ENCODE measurements around the gene SLC6A1. TPM values are rescaled to one million over a fixed set of nuclear protein-coding genes. Genes with fewer than 3 reads are reported as not detected.

Gene SLC6A1
- total RNA-seq, 1 experiment from 2014 or later: not detected

- no peaks in the 10 kb centered on the region for H3K27me3 Mint-ChIP-seq (ENCODE audit: insufficient read depth, unreplicated experiment)
- intact Hi-C loops (cut with micrococcal nuclease): no loop called here
- H3K4me1 Mint-ChIP-seq (ENCODE audit: insufficient read depth, unreplicated experiment): peaks cover 12% of the 10 kb centered on the region
- H3K27ac Mint-ChIP-seq (ENCODE audit: low read depth, unreplicated experiment): no peak overlapping the region
- no peaks in the 10 kb centered on the region for H3K9me3 Mint-ChIP-seq (ENCODE audit: unreplicated experiment)
- no peaks in the 10 kb centered on the region for H3K36me3 Mint-ChIP-seq (ENCODE audit: insufficient read depth, unreplicated experiment)
- peak; percentile 42 for DNase-seq (ENCODE audit: unreplicated experiment)
- POLR2A ChIA-PET: no interaction called here
- TF ChIP-seq CTCF (IDR thresholded peaks at IDR 0.05; ENCODE audit: unreplicated experiment): no peak
- H3K4me3 Mint-ChIP-seq (ENCODE audit: unreplicated experiment): no peak overlapping the region
- BruUV-seq (replicated peaks): no TSS peak
- CTCF ChIA-PET: interaction anchor here (0.8 to 6.1 kb wide), 2 partner anchors 17 to 145 kb away, joined by 4 to 40 read pairs; no protein-coding TSS in a partner anchor
Measured at GRCh38 chr3:11077466-11077865, 84.9 kb downstream of the SLC6A1 start.

GRCh38 chr3:11078826-11079515 is 86.4 kb downstream of the SLC6A1 start:
- no peaks in the 10 kb centered on the region for H3K9me3 Mint-ChIP-seq (ENCODE audit: unreplicated experiment)
- DNase-seq (ENCODE audit: unreplicated experiment): no peak
- no peak overlapping the region for H3K4me3 Mint-ChIP-seq (ENCODE audit: unreplicated experiment)
- ChIA-PET POLR2A (interaction anchor here (0.7 kb wide), 1 partner anchor 37 kb away, joined by 3 read pairs; no protein-coding TSS in a partner anchor), CTCF (interaction anchor here (0.6 to 6.1 kb wide), 3 partner anchors 18 to 342 kb away, joined by 3 to 40 read pairs (median 3); no protein-coding TSS in a partner anchor)
- no peak overlapping the region for H3K27ac Mint-ChIP-seq (ENCODE audit: low read depth, unreplicated experiment)
- TF ChIP-seq CTCF (IDR thresholded peaks at IDR 0.05; ENCODE audit: unreplicated experiment): no peak
- peaks cover 12% of the 10 kb centered on the region for H3K4me1 Mint-ChIP-seq (ENCODE audit: insufficient read depth, unreplicated experiment)
- BruUV-seq (replicated peaks): no TSS peak
- intact Hi-C loops (cut with micrococcal nuclease): no loop called here
- no peaks in the 10 kb centered on the region for H3K36me3 Mint-ChIP-seq (ENCODE audit: insufficient read depth, unreplicated experiment)
- no peaks in the 10 kb centered on the region for H3K27me3 Mint-ChIP-seq (ENCODE audit: insufficient read depth, unreplicated experiment)

GRCh38 chr3:11080492-11080891 is 87.9 kb downstream of the SLC6A1 start:
- TF ChIP-seq CTCF (IDR thresholded peaks at IDR 0.05; ENCODE audit: unreplicated experiment): no peak
- no peaks in the 10 kb centered on the region for H3K36me3 Mint-ChIP-seq (ENCODE audit: insufficient read depth, unreplicated experiment)
- H3K4me3 Mint-ChIP-seq (ENCODE audit: unreplicated experiment): no peak overlapping the region
- peak; percentile 59 for DNase-seq (ENCODE audit: unreplicated experiment)
- ChIA-PET CTCF (no interaction called here), POLR2A (no interaction called here)
- no peaks in the 10 kb centered on the region for H3K9me3 Mint-ChIP-seq (ENCODE audit: unreplicated experiment)
- no TSS peak for BruUV-seq (replicated peaks)
- peaks cover 19% of the 10 kb centered on the region for H3K4me1 Mint-ChIP-seq (ENCODE audit: insufficient read depth, unreplicated experiment)
- H3K27ac Mint-ChIP-seq (ENCODE audit: low read depth, unreplicated experiment): no peak overlapping the region
- intact Hi-C loops (cut with micrococcal nuclease): no loop called here
- no peaks in the 10 kb centered on the region for H3K27me3 Mint-ChIP-seq (ENCODE audit: insufficient read depth, unreplicated experiment)

- no peak for TF ChIP-seq CTCF (IDR thresholded peaks at IDR 0.05; ENCODE audit: unreplicated experiment)
- peak; percentile 29 for DNase-seq (ENCODE audit: unreplicated experiment)
- Mint-ChIP-seq H3K27me3 (ENCODE audit: insufficient read depth, unreplicated experiment) (no peaks in the 10 kb centered on the region), H3K4me1 (ENCODE audit: insufficient read depth, unreplicated experiment) (peaks cover 14% of the 10 kb centered on the region), H3K36me3 (ENCODE audit: insufficient read depth, unreplicated experiment) (no peaks in the 10 kb centered on the region), H3K4me3 (ENCODE audit: unreplicated experiment) (no peak overlapping the region), H3K9me3 (ENCODE audit: unreplicated experiment) (no peaks in the 10 kb centered on the region), H3K27ac (ENCODE audit: low read depth, unreplicated experiment) (no peak overlapping the region)
- BruUV-seq (replicated peaks): no TSS peak
- intact Hi-C loops (cut with micrococcal nuclease): no loop called here
- ChIA-PET POLR2A (interaction anchor here (0.7 kb wide), 1 partner anchor 12 kb away, joined by 4 read pairs; no protein-coding TSS in a partner anchor), CTCF (interaction anchor here (0.6 to 0.9 kb wide), 2 partner anchors 10 to 1373 kb away, joined by 3 to 4 read pairs; no protein-coding TSS in a partner anchor)
Measured at GRCh38 chr3:11084098-11084497, 91.5 kb downstream of the SLC6A1 start.
